SK-N-SH (cell line): ENCODE measurements around the gene RNF150. TPM values are rescaled to one million over a fixed set of nuclear protein-coding genes. Genes with fewer than 3 reads are reported as not detected.

Experiments used
- CTCF ChIA-PET: fragments of 300-600, 350-600 bp; formaldehyde crosslinking; extraction: SDS; loops from one replicate; lab custom pipeline; 2021; lab: Yijun Ruan, JAX
- POLR2A ChIA-PET: fragments of 350-600 bp; sonication (Branson Sonifier 250); formaldehyde crosslinking; extraction: SDS; loops from one replicate; lab custom pipeline; 2020; ENCODE audit warnings: antibody characterized with exemption, inconsistent platforms; lab: Yijun Ruan, JAX
- DNase-seq: peaks from one replicate; pipeline ENCODE4 v3.0.0; 2012
- H2AFZ ChIP-seq: fragments of 200-600 bp; sonication (generic); 2 replicates; pipeline ENCODE4 v1.8.1; 2016; ENCODE audit warnings: antibody characterized with exemption, mild to moderate bottlenecking, low read depth
- H3F3A ChIP-seq: fragments of 200-600 bp; sonication (generic); replicated peaks from 2 replicates; pipeline ENCODE3; 2016; ENCODE audit warnings: antibody characterized with exemption, mild to moderate bottlenecking; ENCODE audit not compliant: insufficient read depth
- H3K27ac ChIP-seq, 2 experiments: fragments of 200-500 bp in 1 of 2; fragments of 200-600 bp in 1 of 2; sonication (Bioruptor generic) in 1 of 2; sonication (generic), shearing (Covaris generic) in 1 of 2; 2 replicates each; pipeline versions ENCODE4 v1.5.1 to v1.6.1; 2014 to 2016; ENCODE audit warnings: low read depth in 2 of 2, inconsistent platforms in 1 of 2, low read length in 1 of 2, mild to moderate bottlenecking in 1 of 2, mixed read lengths in 1 of 2
- H3K27me3 ChIP-seq: fragments of 200-600 bp; sonication (generic), shearing (Covaris generic); 2 replicates; pipeline ENCODE4 v1.6.1; 2016; ENCODE audit warnings: mixed run types; ENCODE audit not compliant: insufficient read depth
- H3K36me3 ChIP-seq, 2 experiments: fragments of 200-500 bp in 1 of 2; fragments of 200-600 bp in 1 of 2; sonication (Bioruptor generic) in 1 of 2; sonication (generic) in 1 of 2; replicated peaks in 1 of 2; 2 replicates each; pipeline versions ENCODE3 to v1.5.1; 2014 to 2016; ENCODE audit warnings: low read length in 1 of 2, mild to moderate bottlenecking in 1 of 2; ENCODE audit not compliant: insufficient read depth in 2 of 2, control insufficient read depth in 1 of 2
- H3K4me1 ChIP-seq, 2 experiments: fragments of 200-500 bp in 1 of 2; fragments of 200-600 bp in 1 of 2; sonication (Bioruptor generic) in 1 of 2; sonication (generic), shearing (Covaris generic) in 1 of 2; 2 replicates each; pipeline versions ENCODE4 v1.5.1 to v1.6.1; 2014 to 2016; ENCODE audit warnings: low read depth in 1 of 2, low read length in 1 of 2, mixed run types in 1 of 2; ENCODE audit not compliant: insufficient read depth in 2 of 2, control insufficient read depth in 1 of 2
- H3K4me2 ChIP-seq: fragments of 200-600 bp; sonication (generic), shearing (Covaris generic); 2 replicates; pipeline ENCODE4 v1.6.1; 2017; ENCODE audit warnings: mixed run types
- H3K4me3 ChIP-seq, 2 experiments: fragments of 200-500 bp in 1 of 2; fragments of 200-600 bp in 1 of 2; sonication (Bioruptor generic) in 1 of 2; sonication (generic), shearing (Covaris generic) in 1 of 2; 2 replicates each; pipeline versions ENCODE4 v1.5.1 to v1.8.1; 2014 to 2016; ENCODE audit warnings: low read depth in 2 of 2, inconsistent platforms in 1 of 2, low read length in 1 of 2, mild to moderate bottlenecking in 1 of 2, mixed read lengths in 1 of 2, moderate library complexity in 1 of 2
- H3K79me2 ChIP-seq: fragments of 200-600 bp; sonication (generic); 2 replicates; pipeline ENCODE4 v1.8.1; 2017; ENCODE audit warnings: mild to moderate bottlenecking; ENCODE audit not compliant: insufficient read depth
- H3K9ac ChIP-seq: fragments of 200-600 bp; sonication (generic); 2 replicates; pipeline ENCODE4 v1.6.1; 2017; ENCODE audit warnings: mixed run types
- H3K9me2 ChIP-seq: fragments of 200-600 bp; sonication (generic); 2 replicates; pipeline ENCODE4 v1.6.1; 2017; ENCODE audit warnings: mixed run types
- H3K9me3 ChIP-seq: fragments of 200-600 bp; sonication (generic); 2 replicates; pipeline ENCODE4 v1.6.1; 2017; ENCODE audit warnings: mixed run types, mild to moderate bottlenecking, moderate library complexity
- H4K20me1 ChIP-seq: fragments of 200-600 bp; sonication (generic); 2 replicates; pipeline ENCODE4 v1.6.1; 2017; ENCODE audit warnings: mild to moderate bottlenecking, mixed run types; ENCODE audit not compliant: insufficient read depth
- ELF1 ChIP-seq: IDR thresholded peaks from 2 replicates; pipeline ENCODE4 v1.4.0; 2012
- EP300 ChIP-seq, 2 experiments: IDR thresholded peaks; 2 replicates each; pipeline versions ENCODE4 v1.4.0 to v1.6.1; 2012; ENCODE audit warnings: borderline replicate concordance in 1 of 2, low read depth in 1 of 2, low read length in 1 of 2
- GATA2 ChIP-seq: sonication (generic); formaldehyde crosslinking; IDR thresholded peaks from 2 replicates; pipeline ENCODE4 v1.5.0; 2020; ENCODE audit warnings: mild to moderate bottlenecking, missing genetic modification reagents
- IRF3 ChIP-seq: fragments of 150-350 bp; IDR thresholded peaks from 2 replicates; pipeline ENCODE4 v1.6.1; 2016; ENCODE audit warnings: mild to moderate bottlenecking, low read depth, low read length
- MEF2A ChIP-seq: IDR thresholded peaks from 2 replicates; pipeline ENCODE4 v1.4.0; 2012; ENCODE audit warnings: low read depth, borderline replicate concordance
- RAD21 ChIP-seq: IDR thresholded peaks from 2 replicates; pipeline ENCODE4 v1.6.1; 2012; ENCODE audit warnings: mild to moderate bottlenecking, low read length
- RFX5 ChIP-seq: IDR thresholded peaks from 2 replicates; pipeline ENCODE4 v1.6.1; 2012; ENCODE audit warnings: mild to moderate bottlenecking, improper control_type of control experiment, low read length
- TAF1 ChIP-seq: IDR thresholded peaks from 2 replicates; pipeline ENCODE4 v1.6.1; 2012; ENCODE audit warnings: low read depth, mild to moderate bottlenecking, low read length, moderate library complexity, borderline replicate concordance
- WGBS: methylation state at CpG from one replicate; pipeline ENCODE4 v1.1.6; 2017; ENCODE audit warnings: low lambda C conversion rate; 5-methylcytosine and 5-hydroxymethylcytosine counted together
- polyA plus RNA-seq, 3 experiments: library from polyadenylated mRNA; depleted of rRNA; stranded (reverse); fragments of >200 nt; gene quantifications; 2 replicates each; pipeline ENCODE4 v1.2.3, GENCODE V29; 2012

Gene RNF150
- polyA plus RNA-seq, 1 of the 3 experiments (the other 2 are of a cell fraction), result 5.8 TPM

GRCh38 chr4:140867356-140867755 lies 265.9 kb downstream of the RNF150 start:
- Histone ChIP-seq H3K9me2 (no peaks in the 10 kb centered on the region), H3K27me3 (no peaks in the 10 kb centered on the region), H3F3A (no peaks in the 10 kb centered on the region), H3K4me2 (no peak overlapping the region), H3K4me1 (peaks cover 0 to 20% of the 10 kb centered on the region in 2 experiments; a peak in 3 of 4 replicates), H3K36me3 (peaks cover 13 to 50% of the 10 kb centered on the region in 2 experiments), H2AFZ (no peak overlapping the region), H3K79me2 (no peaks in the 10 kb centered on the region), H4K20me1 (no peaks in the 10 kb centered on the region), H3K4me3 (no peak overlapping the region), H3K27ac (peak overlapping the region in 1 of 2 experiments; percentile 62; a peak in 2 of 4 replicates), H3K9ac (no peak overlapping the region), H3K9me3 (no peaks in the 10 kb centered on the region)
- TF ChIP-seq IRF3 (no peak), RAD21 (no peak), TAF1 (no peak), RFX5 (no peak), ELF1 (no peak)
- no peak for DNase-seq
- CTCF ChIA-PET, result interaction anchor here (1.9 to 8.7 kb wide), 3 partner anchors 22 to 265 kb away, joined by 3 to 88 read pairs (median 10); partner anchors contain the start of gene RNF150
- 93% methylated on average over 3 of the region's 3 CpGs for WGBS
- POLR2A ChIA-PET, result no interaction called here

GRCh38 chr4:140866492-140867005 lies 266.7 kb downstream of the RNF150 start:
- Histone ChIP-seq H3F3A (no peaks in the 10 kb centered on the region), H3K27me3 (no peaks in the 10 kb centered on the region), H3K79me2 (no peaks in the 10 kb centered on the region), H3K27ac (peak overlapping the region in 1 of 2 experiments; percentile 62; a peak in 2 of 4 replicates), H3K4me3 (no peak overlapping the region), H2AFZ (no peak overlapping the region), H3K4me1 (peaks cover 0 to 18% of the 10 kb centered on the region in 2 experiments; a peak in 3 of 4 replicates), H3K4me2 (no peak overlapping the region), H3K9me3 (no peaks in the 10 kb centered on the region), H3K36me3 (peaks cover 13 to 50% of the 10 kb centered on the region in 2 experiments), H3K9me2 (no peaks in the 10 kb centered on the region), H3K9ac (no peak overlapping the region), H4K20me1 (no peaks in the 10 kb centered on the region)
- POLR2A ChIA-PET, result no interaction called here
- no peak for DNase-seq
- WGBS, result 78% methylated on average over 5 of the region's 5 CpGs
- CTCF ChIA-PET, result interaction anchor here (0.7 to 8.7 kb wide), 5 partner anchors 17 to 1639 kb away, joined by 3 to 88 read pairs (median 9); partner anchors contain the start of gene RNF150
- TF ChIP-seq EP300 (IDR thresholded peaks at IDR 0.05; ENCODE audit: borderline replicate concordance in 1 of 2, low read depth in 1 of 2, low read length in 1 of 2) (peak in 1 of 2 experiments; percentile 64; a peak in 1 of 4 replicates), MEF2A (no peak), GATA2 (CRISPR knock-in tag) (peak; percentile 56)
